ENCODE data around the gene SOX13.

- TF ChIP-seq, protein P1, sequence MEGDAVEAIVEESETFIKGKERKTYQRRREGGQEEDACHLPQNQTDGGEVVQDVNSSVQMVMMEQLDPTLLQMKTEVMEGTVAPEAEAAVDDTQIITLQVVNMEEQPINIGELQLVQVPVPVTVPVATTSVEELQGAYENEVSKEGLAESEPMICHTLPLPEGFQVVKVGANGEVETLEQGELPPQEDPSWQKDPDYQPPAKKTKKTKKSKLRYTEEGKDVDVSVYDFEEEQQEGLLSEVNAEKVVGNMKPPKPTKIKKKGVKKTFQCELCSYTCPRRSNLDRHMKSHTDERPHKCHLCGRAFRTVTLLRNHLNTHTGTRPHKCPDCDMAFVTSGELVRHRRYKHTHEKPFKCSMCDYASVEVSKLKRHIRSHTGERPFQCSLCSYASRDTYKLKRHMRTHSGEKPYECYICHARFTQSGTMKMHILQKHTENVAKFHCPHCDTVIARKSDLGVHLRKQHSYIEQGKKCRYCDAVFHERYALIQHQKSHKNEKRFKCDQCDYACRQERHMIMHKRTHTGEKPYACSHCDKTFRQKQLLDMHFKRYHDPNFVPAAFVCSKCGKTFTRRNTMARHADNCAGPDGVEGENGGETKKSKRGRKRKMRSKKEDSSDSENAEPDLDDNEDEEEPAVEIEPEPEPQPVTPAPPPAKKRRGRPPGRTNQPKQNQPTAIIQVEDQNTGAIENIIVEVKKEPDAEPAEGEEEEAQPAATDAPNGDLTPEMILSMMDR (IDR thresholded peaks at IDR 0.05) = no peak
- TF ChIP-seq EP300 (IDR thresholded peaks at IDR 0.05) = no peak
Observed at GRCh38 chr1:204114606-204115005, 41.7 kb downstream of the SOX13 start.

Measured in tibial nerve (tissue), 4 donors.